ENCODE data around the gene CUBN.

Gene CUBN

GRCh38 chr10:17154116-17154515 is 24.5 kb upstream of the CUBN start:
- TF ChIP-seq CTCF (conservative IDR thresholded peaks at IDR 0.05) = no peak
- H3K27ac ChIP-seq = no peak overlapping the region

- no peak for TF ChIP-seq CTCF (conservative IDR thresholded peaks at IDR 0.05)
- no peak overlapping the region for H3K27ac ChIP-seq
Measured at GRCh38 chr10:17153321-17153720, 23.7 kb upstream of the CUBN start.

- no peak overlapping the region for H3K27ac ChIP-seq
Measured at GRCh38 chr10:17151716-17152115, 22.1 kb upstream of the CUBN start.

GRCh38 chr10:17147884-17148489 is 18.4 kb upstream of the CUBN start:
- H3K27ac ChIP-seq = no peak overlapping the region
- no peak for TF ChIP-seq CTCF (conservative IDR thresholded peaks at IDR 0.05)

More at GRCh38 chr10:17151716-17152115, 22.1 kb upstream of the CUBN start:
- no peak for TF ChIP-seq CTCF (conservative IDR thresholded peaks at IDR 0.05)

GRCh38 chr10:17146892-17147291 is 17.3 kb upstream of the CUBN start:
- no peak overlapping the region for H3K27ac ChIP-seq

GRCh38 chr10:17145239-17145638 is 15.6 kb upstream of the CUBN start:
- H3K27ac ChIP-seq = peak overlapping the region; percentile 77
- no peak for TF ChIP-seq CTCF (conservative IDR thresholded peaks at IDR 0.05)

More at GRCh38 chr10:17146892-17147291, 17.3 kb upstream of the CUBN start:
- TF ChIP-seq CTCF (conservative IDR thresholded peaks at IDR 0.05) = no peak

GRCh38 chr10:17144757-17145156 is 15.1 kb upstream of the CUBN start:
- no peak for TF ChIP-seq CTCF (conservative IDR thresholded peaks at IDR 0.05)
- peak overlapping the region; percentile 77 for H3K27ac ChIP-seq
